HL-60/S4 treated with retinoic acid at 250 ng/mL for 4 days and 3 days (cell line): Measurements from ENCODE around the gene MAN1C1.

Source experiments
- in situ Hi-C: fragments of 300-500 bp; cut with MboI; formaldehyde crosslinking; loops from 2 replicates; pipeline ENCODE4 v1.7.0; 2022; ENCODE audit warnings: low sequenced_read_pairs

The MAN1C1 gene

GRCh38 chr1:25826571-25826970, 210.0 kb downstream of the MAN1C1 start:
- in situ Hi-C loops: no loop called here

GRCh38 chr1:25828491-25828890, 211.9 kb downstream of the MAN1C1 start:
- in situ Hi-C loops: no loop called here

- in situ Hi-C loops: no loop called here
These were observed 212.5 kb downstream of the MAN1C1 start for GRCh38 chr1:25829046-25829445.

- in situ Hi-C loops: no loop called here
These were observed 215.1 kb downstream of the MAN1C1 start for GRCh38 chr1:25831569-25832196.

GRCh38 chr1:25832336-25833037, 215.9 kb downstream of the MAN1C1 start:
- in situ Hi-C loops: no loop called here

- in situ Hi-C loops: no loop called here
These were observed 216.6 kb downstream of the MAN1C1 start for GRCh38 chr1:25833158-25833557.
